NK-92 (cell line): ENCODE data around the gene PLPP2.
"Not testable (repeated sequence)": the region's sequence is repeated elsewhere in the genome, so short reads cannot be mapped to it uniquely, and the experiment has no call there.

Experiments
- DNase-seq: peaks from one replicate; lab custom pipeline; 2025; ENCODE audit not compliant: unreplicated experiment; lab: John Stamatoyannopoulos, UW

PLPP2 gene

GRCh38 chr19:273393-273792 lies 17.8 kb downstream of the PLPP2 start:
- DNase-seq, result no peak

DNA sequence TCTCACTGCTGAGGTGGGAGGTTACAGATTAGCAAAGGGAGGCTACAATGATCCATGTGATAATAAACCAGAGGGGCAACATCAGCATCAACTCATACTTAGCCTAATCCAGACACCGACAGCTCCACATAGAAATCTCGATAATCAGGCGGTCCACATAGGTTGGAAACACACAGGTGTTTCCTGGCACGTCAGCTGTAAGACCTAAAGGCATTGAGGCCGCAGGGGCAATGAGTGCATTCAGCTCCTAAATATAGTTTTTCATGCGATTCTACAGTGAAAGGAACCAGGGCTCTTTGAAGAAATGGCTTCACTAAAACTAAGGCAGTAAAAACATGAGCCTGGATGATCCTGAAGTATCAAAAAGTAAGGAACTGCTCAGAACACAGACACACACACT lies 19.3 kb downstream of the PLPP2 start:
- no peak for DNase-seq

GRCh38 chr19:270766-271318 lies 20.4 kb downstream of the PLPP2 start:
- not testable (repeated sequence) for DNase-seq

GRCh38 chr19:269241-269640 lies 22.0 kb downstream of the PLPP2 start:
- no peak for DNase-seq

DNA sequence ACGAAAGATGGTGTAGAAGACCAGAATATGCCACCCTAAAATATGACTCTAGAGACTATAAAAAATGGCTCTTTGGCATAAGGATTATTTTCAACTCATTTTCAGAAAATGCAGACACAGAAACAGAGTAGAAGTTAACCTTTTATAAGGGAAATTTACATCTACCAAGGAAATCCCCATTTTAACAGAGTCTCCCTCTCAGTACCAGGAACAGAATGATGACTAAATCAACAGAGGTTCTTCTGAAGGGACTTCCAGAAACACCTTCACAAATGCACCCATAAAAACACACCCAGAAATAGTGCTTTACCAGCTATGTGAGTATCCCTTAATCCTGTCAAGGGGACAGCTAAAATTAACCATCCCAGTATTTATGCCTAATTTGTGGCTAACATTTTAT lies 29.1 kb downstream of the PLPP2 start:
- no peak for DNase-seq

GRCh38 chr19:256804-257203 lies 34.4 kb downstream of the PLPP2 start:
- not testable (repeated sequence) for DNase-seq

- DNase-seq, result not testable (repeated sequence)
Measured at GRCh38 chr19:252421-253186, 38.6 kb downstream of the PLPP2 start.

DNA sequence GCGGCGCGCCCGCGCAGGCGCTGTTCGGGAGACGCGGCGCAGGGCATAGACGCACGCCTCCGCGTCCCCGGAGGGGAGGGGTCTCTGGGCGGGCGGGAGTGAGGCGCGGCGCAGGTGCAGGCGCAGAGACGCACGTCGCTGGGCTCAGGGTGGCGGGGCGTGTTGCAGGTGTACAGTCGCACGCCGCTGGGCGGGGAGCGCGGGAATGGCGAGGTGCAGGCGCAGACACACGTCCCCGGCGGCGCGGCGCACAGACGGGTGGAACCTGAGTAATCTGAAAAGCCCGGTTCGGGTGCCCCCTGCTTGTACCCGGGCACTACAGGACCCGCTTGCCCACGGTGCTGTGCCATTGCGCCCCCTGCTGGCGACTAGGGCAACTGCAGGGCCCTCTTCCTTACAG lies 44.7 kb downstream of the PLPP2 start:
- no peak for DNase-seq

- not testable (repeated sequence) for DNase-seq
Measured at GRCh38 chr19:245900-246299, 45.3 kb downstream of the PLPP2 start.

- no peak for DNase-seq
Measured at GRCh38 chr19:245457-245856, 45.7 kb downstream of the PLPP2 start.
